ENCODE measurements around the gene MAP2K7.
A peak's percentile ranks its signal among the peaks of the same experiment; 100 is the strongest.

Gene MAP2K7

DNA sequence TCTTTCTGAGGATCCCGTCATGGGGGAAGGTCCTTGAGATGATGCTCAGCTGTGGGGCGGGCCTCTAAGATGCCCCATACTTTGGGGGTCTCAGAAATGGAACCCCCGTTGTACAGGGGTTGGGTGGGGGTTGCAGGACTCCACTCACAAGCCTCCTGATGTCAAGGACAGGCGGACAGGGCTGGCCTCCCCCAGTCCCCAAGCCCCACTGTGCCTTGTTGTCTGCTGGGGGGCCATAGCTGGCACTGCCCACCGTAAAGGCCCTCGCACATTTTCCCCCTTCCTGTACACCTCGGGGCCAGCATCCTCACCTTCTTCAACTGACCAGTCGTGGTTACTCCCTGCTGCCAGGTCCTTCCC is 19.1 kb downstream of the MAP2K7 start (continued):
- TF ChIP-seq, protein P1, sequence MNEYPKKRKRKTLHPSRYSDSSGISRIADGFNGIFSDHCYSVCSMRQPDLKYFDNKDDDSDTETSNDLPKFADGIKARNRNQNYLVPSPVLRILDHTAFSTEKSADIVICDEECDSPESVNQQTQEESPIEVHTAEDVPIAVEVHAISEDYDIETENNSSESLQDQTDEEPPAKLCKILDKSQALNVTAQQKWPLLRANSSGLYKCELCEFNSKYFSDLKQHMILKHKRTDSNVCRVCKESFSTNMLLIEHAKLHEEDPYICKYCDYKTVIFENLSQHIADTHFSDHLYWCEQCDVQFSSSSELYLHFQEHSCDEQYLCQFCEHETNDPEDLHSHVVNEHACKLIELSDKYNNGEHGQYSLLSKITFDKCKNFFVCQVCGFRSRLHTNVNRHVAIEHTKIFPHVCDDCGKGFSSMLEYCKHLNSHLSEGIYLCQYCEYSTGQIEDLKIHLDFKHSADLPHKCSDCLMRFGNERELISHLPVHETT (tag by site-specific recombination; IDR thresholded peaks at IDR 0.05) = no peak

DNA sequence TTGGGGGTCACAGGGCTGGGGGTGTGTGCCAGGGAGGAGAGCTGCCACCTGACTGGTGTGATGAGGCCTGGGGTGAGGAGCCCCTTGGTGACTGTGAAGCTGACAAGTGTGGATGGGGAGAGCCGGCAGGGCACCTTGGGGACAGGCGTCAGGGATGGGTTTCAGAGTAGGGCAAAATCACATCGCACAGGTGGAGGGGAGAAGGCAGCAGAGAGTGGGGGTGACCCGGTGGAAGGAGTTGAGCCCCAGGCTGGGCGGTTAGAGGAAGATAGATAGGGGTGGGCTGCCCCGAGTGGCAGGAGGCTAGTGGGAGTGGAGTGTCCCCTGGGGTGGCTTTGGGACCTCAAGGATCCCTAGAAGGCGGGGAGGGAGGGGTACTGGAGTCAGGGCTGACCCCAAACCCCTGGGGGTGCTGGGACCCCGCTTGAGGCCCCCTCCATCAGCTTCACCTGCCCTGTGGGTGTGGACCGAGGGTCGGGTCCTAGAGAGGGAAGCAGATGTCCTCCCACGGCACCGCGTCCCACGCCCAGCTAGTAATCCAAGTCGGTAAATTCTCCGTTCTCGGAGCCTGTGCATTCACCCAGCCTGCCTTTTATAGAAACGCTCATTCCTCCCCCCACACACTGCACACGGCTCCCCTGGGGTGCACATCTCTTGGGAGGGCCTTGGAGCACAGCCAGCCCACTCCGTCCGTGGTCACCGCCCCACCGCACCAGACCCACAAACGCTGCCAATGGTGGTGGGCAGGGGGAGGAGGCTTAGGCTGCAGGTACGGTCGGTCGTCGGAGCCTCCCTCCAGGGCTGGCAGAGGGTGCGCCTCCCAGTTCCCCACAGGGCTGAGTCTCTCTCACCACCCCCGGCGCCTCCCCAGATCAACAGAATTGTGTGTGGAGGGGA is 19.9 kb downstream of the MAP2K7 start:
- TF ChIP-seq ZFHX2 (tag by site-specific recombination; conservative IDR thresholded peaks at IDR 0.05) (peak; percentile 82), ZNF830 (tag by site-specific recombination; IDR thresholded peaks at IDR 0.05; ENCODE audit: low read depth) (no peak), GLIS1 (tag by site-specific recombination; IDR thresholded peaks at IDR 0.05) (peak; percentile 60), EGR2 (tag by site-specific recombination; IDR thresholded peaks at IDR 0.05; ENCODE audit: low read depth) (peak; percentile 75), ZNF239 (tag by site-specific recombination; IDR thresholded peaks at IDR 0.05) (no peak), ZNF341 (tag by site-specific recombination; IDR thresholded peaks at IDR 0.05; ENCODE audit: low read depth) (peak; percentile 70)
- Histone ChIP-seq H3K36me3 (ENCODE audit: control insufficient read depth in 2 of 2, insufficient read depth in 1 of 2, low read length in 2 of 2) (peaks cover 0 to 26% of the 10 kb centered on the region in 2 experiments; a peak in 1 of 3 replicates), H3K4me3 (ENCODE audit: low read depth, low read length) (no peak overlapping the region), H3K4me1 (ENCODE audit: control insufficient read depth, insufficient read depth, low read length) (peaks cover 10% of the 10 kb centered on the region), H3K9me3 (ENCODE audit: control insufficient read depth, insufficient read depth, low read depth, low read length) (no peaks in the 10 kb centered on the region), H3K27ac (ENCODE audit: extremely low read depth, low read depth, low read length) (no peak overlapping the region)
- POLR2A ChIA-PET = interaction anchor here (0.7 to 1.1 kb wide), 2 partner anchors 20 to 53 kb away, joined by 3 to 4 read pairs; partner anchors contain the start of gene MAP2K7
- CTCF ChIA-PET = interaction anchor here (0.6 to 1.6 kb wide), 5 partner anchors 20 to 322 kb away, joined by 3 to 6 read pairs (median 5); partner anchors contain the start of genes MAP2K7 and TIMM44

DNA sequence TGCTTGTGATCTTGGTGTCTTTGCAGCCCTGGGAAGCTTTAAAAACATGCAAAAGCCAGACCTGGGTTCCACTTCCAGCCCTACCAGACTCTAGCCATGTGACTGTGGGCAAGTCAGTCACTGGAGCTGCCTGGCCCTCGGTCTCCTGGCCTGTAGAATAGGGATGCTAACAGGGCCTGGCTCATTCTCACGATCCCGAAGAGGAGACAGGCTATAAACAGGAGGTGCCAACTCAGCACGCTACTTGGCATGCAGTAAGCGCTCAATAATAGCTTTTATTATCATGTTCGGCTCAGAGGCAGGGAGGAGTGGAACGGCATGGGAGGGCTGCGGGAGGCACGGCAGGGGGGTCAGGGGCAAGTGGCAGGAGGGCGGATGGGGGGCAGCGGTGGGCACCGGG is 20.6 kb downstream of the MAP2K7 start:
- peaks cover 0 to 26% of the 10 kb centered on the region in 2 experiments; a peak in 1 of 3 replicates for H3K36me3 ChIP-seq (ENCODE audit: control insufficient read depth in 2 of 2, insufficient read depth in 1 of 2, low read length in 2 of 2)
- peaks cover 16% of the 10 kb centered on the region for H3K4me1 ChIP-seq (ENCODE audit: control insufficient read depth, insufficient read depth, low read length)
- ChIA-PET POLR2A (interaction anchor here (0.7 kb wide), 1 partner anchor 53 kb away, joined by 3 read pairs; no protein-coding TSS in a partner anchor), CTCF (interaction anchor here (0.6 to 1.6 kb wide), 4 partner anchors 19 to 323 kb away, joined by 5 to 6 read pairs (median 6); partner anchors contain the start of genes MAP2K7 and TIMM44)
- H3K27ac ChIP-seq (ENCODE audit: extremely low read depth, low read depth, low read length) = no peak overlapping the region
- TF ChIP-seq ZNF433 (tag by site-specific recombination; IDR thresholded peaks at IDR 0.05; ENCODE audit: low read depth) = no peak
- TF ChIP-seq, protein P2, sequence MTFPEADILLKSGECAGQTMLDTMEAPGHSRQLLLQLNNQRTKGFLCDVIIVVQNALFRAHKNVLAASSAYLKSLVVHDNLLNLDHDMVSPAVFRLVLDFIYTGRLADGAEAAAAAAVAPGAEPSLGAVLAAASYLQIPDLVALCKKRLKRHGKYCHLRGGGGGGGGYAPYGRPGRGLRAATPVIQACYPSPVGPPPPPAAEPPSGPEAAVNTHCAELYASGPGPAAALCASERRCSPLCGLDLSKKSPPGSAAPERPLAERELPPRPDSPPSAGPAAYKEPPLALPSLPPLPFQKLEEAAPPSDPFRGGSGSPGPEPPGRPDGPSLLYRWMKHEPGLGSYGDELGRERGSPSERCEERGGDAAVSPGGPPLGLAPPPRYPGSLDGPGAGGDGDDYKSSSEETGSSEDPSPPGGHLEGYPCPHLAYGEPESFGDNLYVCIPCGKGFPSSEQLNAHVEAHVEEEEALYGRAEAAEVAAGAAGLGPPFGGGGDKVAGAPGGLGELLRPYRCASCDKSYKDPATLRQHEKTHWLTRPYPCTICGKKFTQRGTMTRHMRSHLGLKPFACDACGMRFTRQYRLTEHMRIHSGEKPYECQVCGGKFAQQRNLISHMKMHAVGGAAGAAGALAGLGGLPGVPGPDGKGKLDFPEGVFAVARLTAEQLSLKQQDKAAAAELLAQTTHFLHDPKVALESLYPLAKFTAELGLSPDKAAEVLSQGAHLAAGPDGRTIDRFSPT (tag by site-specific recombination; IDR thresholded peaks at IDR 0.05) = peak; percentile 32; the same call in 1 of the 2 replicates
- no peak for TF ChIP-seq ZNF571 (tag by site-specific recombination; IDR thresholded peaks at IDR 0.05)
- TF ChIP-seq ZBTB48 (tag by site-specific recombination; IDR thresholded peaks at IDR 0.05) = no peak
- peak; percentile 50; the same call in 1 of the 2 replicates for TF ChIP-seq ZNF792 (tag by site-specific recombination; IDR thresholded peaks at IDR 0.05)
- H3K4me3 ChIP-seq (ENCODE audit: low read depth, low read length) = no peak overlapping the region
- no peaks in the 10 kb centered on the region for H3K9me3 ChIP-seq (ENCODE audit: control insufficient read depth, insufficient read depth, low read depth, low read length)

DNA sequence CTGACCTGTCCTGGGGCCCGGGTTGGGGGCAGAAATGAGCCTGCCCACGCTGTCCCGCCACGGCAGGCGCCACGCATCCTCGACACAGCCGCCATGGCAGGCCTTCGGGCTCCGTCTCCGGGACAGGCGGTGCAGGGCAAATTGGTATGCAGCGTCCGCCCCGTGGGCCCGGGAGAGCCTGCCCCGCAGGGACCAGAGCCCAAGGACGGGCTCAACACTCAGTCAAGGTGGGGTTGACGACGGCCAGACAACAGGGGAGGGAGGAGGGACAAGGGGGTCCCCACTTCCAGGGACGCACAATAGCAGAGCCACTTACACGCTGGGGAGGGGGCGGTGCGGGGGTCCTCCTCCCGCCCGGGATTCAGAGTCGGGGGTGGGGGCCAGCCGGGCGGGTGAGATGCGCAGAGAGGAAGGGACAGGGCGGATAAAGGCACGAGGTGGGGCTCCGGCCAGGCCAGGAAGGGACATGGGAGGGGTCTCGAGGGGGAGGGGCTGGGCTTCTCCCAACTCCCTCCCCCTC is 21.0 kb downstream of the MAP2K7 start:
- POLR2A ChIA-PET = interaction anchor here (0.7 kb wide), 1 partner anchor 54 kb away, joined by 3 read pairs; no protein-coding TSS in a partner anchor
- CTCF ChIA-PET = interaction anchor here (0.6 to 1.2 kb wide), 2 partner anchors 19 to 323 kb away, joined by 5 read pairs; partner anchors contain the start of gene TIMM44
- Histone ChIP-seq H3K27ac (ENCODE audit: extremely low read depth, low read depth, low read length) (no peak overlapping the region), H3K9me3 (ENCODE audit: control insufficient read depth, insufficient read depth, low read depth, low read length) (no peaks in the 10 kb centered on the region), H3K4me3 (ENCODE audit: low read depth, low read length) (no peak overlapping the region), H3K36me3 (ENCODE audit: control insufficient read depth in 2 of 2, insufficient read depth in 1 of 2, low read length in 2 of 2) (peaks cover 0 to 26% of the 10 kb centered on the region in 2 experiments; a peak in 2 of 3 replicates), H3K4me1 (ENCODE audit: control insufficient read depth, insufficient read depth, low read length) (peaks cover 20% of the 10 kb centered on the region)
- TF ChIP-seq SP3 (tag by site-specific recombination; IDR thresholded peaks at IDR 0.05) = peak; percentile 31; the same call in 1 of the 2 replicates
- TF ChIP-seq, protein P2 (tag by site-specific recombination; IDR thresholded peaks at IDR 0.05) = 0 out of 2 replicates have a peak, but pooled peaks have one; percentile 2
- peak; percentile 22; the same call in 1 of the 2 replicates for TF ChIP-seq SP2 (tag by site-specific recombination; IDR thresholded peaks at IDR 0.05)
- no peak for TF ChIP-seq ZNF354C (tag by site-specific recombination; IDR thresholded peaks at IDR 0.05; ENCODE audit: borderline replicate concordance, low read depth)

All from HEK293 (cell line).